Measurements from ENCODE around the gene ASCL5.

ASCL5 gene

GRCh38 chr1:201122321-201122957 lies 4.5 kb downstream of the ASCL5 start:
- TF ChIP-seq CTCF (conservative IDR thresholded peaks at IDR 0.05; ENCODE audit: low read length) (no peak), EZH2phosphoT487 (IDR thresholded peaks at IDR 0.05; ENCODE audit: borderline replicate concordance) (no peak)
- no peaks in the 10 kb centered on the region for H3K79me2 ChIP-seq (ENCODE audit: insufficient read depth, low read length)
- no peak overlapping the region for H3K9ac ChIP-seq (ENCODE audit: low read depth, low read length, poor library complexity, severe bottlenecking)
- no peaks in the 10 kb centered on the region for H3F3A ChIP-seq (ENCODE audit: low read depth)
- no peaks in the 10 kb centered on the region for H3K27me3 ChIP-seq (ENCODE audit: insufficient read depth, low read length, poor library complexity, severe bottlenecking)
- H3K9me3 ChIP-seq (ENCODE audit: insufficient read depth, low read depth, low read length), result no peaks in the 10 kb centered on the region
- H3K4me3 ChIP-seq (ENCODE audit: low read length, poor library complexity, severe bottlenecking), result no peak overlapping the region
- peaks cover 11% of the 10 kb centered on the region for H3K4me1 ChIP-seq (ENCODE audit: insufficient read depth, low read length, poor library complexity, severe bottlenecking)
- no peaks in the 10 kb centered on the region for H3K36me3 ChIP-seq (ENCODE audit: insufficient read depth, low read length)
- H4K20me1 ChIP-seq (ENCODE audit: insufficient read depth, low read length, poor library complexity, severe bottlenecking), result no peaks in the 10 kb centered on the region
- H2AFZ ChIP-seq (ENCODE audit: low read length), result no peak overlapping the region
- H3K9me2 ChIP-seq (replicated peaks; ENCODE audit: low read depth, low read length), result no peaks in the 10 kb centered on the region
- no peak overlapping the region for H3K4me2 ChIP-seq (ENCODE audit: low read depth, low read length, poor library complexity, severe bottlenecking)

- Histone ChIP-seq H3K79me2 (ENCODE audit: insufficient read depth, low read length) (no peaks in the 10 kb centered on the region), H3K9me3 (ENCODE audit: insufficient read depth, low read depth, low read length) (no peaks in the 10 kb centered on the region), H3K4me1 (ENCODE audit: insufficient read depth, low read length, poor library complexity, severe bottlenecking) (peaks cover 11% of the 10 kb centered on the region), H3K9me2 (replicated peaks; ENCODE audit: low read depth, low read length) (no peaks in the 10 kb centered on the region), H3K36me3 (ENCODE audit: insufficient read depth, low read length) (no peaks in the 10 kb centered on the region), H2AFZ (ENCODE audit: low read length) (peak overlapping the region; percentile 64), H3K4me2 (ENCODE audit: low read depth, low read length, poor library complexity, severe bottlenecking) (peak overlapping the region; percentile 25), H3K9ac (ENCODE audit: low read depth, low read length, poor library complexity, severe bottlenecking) (peak overlapping the region; percentile 53), H3K4me3 (ENCODE audit: low read length, poor library complexity, severe bottlenecking) (no peak overlapping the region), H3F3A (ENCODE audit: low read depth) (no peaks in the 10 kb centered on the region), H4K20me1 (ENCODE audit: insufficient read depth, low read length, poor library complexity, severe bottlenecking) (no peaks in the 10 kb centered on the region), H3K27me3 (ENCODE audit: insufficient read depth, low read length, poor library complexity, severe bottlenecking) (no peaks in the 10 kb centered on the region)
- TF ChIP-seq CTCF (conservative IDR thresholded peaks at IDR 0.05; ENCODE audit: low read length) (peak; percentile 51), EZH2phosphoT487 (IDR thresholded peaks at IDR 0.05; ENCODE audit: borderline replicate concordance) (no peak)
These were observed 7.5 kb downstream of the ASCL5 start for GRCh38 chr1:201119206-201120197.

- no peaks in the 10 kb centered on the region for H3K27me3 ChIP-seq (ENCODE audit: insufficient read depth, low read length, poor library complexity, severe bottlenecking)
These were observed 10.9 kb downstream of the ASCL5 start for GRCh38 chr1:201116091-201116490.

More at GRCh38 chr1:201116091-201116490, 10.9 kb downstream of the ASCL5 start:
- no peak overlapping the region for H3K4me2 ChIP-seq (ENCODE audit: low read depth, low read length, poor library complexity, severe bottlenecking)
- H3K9me3 ChIP-seq (ENCODE audit: insufficient read depth, low read depth, low read length), result no peaks in the 10 kb centered on the region
- peaks cover 16% of the 10 kb centered on the region for H3K4me1 ChIP-seq (ENCODE audit: insufficient read depth, low read length, poor library complexity, severe bottlenecking)
- H4K20me1 ChIP-seq (ENCODE audit: insufficient read depth, low read length, poor library complexity, severe bottlenecking), result no peaks in the 10 kb centered on the region
- no peaks in the 10 kb centered on the region for H3F3A ChIP-seq (ENCODE audit: low read depth)
- H3K79me2 ChIP-seq (ENCODE audit: insufficient read depth, low read length), result no peaks in the 10 kb centered on the region
- no peaks in the 10 kb centered on the region for H3K9me2 ChIP-seq (replicated peaks; ENCODE audit: low read depth, low read length)
- H2AFZ ChIP-seq (ENCODE audit: low read length), result no peak overlapping the region
- no peaks in the 10 kb centered on the region for H3K36me3 ChIP-seq (ENCODE audit: insufficient read depth, low read length)
- no peak overlapping the region for H3K4me3 ChIP-seq (ENCODE audit: low read length, poor library complexity, severe bottlenecking)
- no peak overlapping the region for H3K9ac ChIP-seq (ENCODE audit: low read depth, low read length, poor library complexity, severe bottlenecking)
- TF ChIP-seq EZH2phosphoT487 (IDR thresholded peaks at IDR 0.05; ENCODE audit: borderline replicate concordance), result no peak
- no peak for TF ChIP-seq CTCF (conservative IDR thresholded peaks at IDR 0.05; ENCODE audit: low read length)

All from Loucy (cell line).